Measurements from ENCODE around the gene TRIM14. TPM values are rescaled to one million over a fixed set of nuclear protein-coding genes. Genes with fewer than 3 reads are reported as not detected.
A peak's percentile ranks its signal among the peaks of the same experiment; 100 is the strongest.

The TRIM14 gene
- total and polyA plus RNA-seq, 2 of the 13 experiments (the other 11 are each of a cell fraction or from before 2014, with no cell fraction given), result 9.2 to 13.0 TPM

DNA sequence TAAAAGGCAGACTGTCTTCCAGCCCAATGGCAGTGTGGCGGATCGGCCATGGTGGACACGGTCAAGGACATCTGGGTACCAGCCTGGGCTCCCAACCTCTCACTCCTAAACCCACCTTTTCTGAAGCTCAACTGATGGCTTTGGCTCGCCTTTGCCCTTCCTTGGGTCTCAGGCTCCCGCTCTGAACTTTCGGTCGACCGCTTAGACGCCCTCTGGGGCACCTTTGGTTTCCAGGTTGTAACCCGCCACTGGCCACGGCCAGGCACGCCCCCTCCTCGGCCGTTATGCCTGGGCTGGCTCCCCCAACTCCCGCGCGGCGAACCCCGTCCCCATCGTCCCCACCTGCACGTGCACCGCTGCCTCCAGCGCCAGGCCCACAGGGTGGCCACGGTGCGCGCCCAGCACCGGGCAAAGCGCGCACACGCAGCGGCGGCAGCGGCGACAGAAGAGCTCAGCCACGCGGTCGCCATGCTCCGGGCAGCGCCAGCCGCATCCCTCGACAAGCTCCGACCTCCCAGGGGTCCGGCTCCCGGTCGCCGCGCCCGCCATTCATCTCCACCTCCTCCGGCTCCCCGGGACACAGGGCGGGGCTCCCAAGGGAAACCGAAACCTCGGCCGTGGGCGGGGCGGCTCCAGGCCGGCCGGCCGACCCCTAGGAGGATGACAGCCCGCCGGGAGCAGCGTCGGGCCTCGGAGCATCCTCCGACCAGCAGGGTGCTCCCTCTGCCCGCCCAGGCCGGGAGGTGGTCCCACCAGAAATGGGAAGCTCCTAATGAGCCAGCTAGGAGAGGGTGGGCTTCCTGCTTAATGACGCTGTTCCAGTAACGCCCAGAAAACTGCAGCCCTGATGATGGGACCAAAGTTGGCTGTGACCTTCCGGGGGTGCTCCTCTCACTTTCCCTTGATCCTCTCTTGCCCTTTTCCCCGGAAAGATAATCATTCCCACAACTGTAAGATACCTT is at the start of gene TRIM14 (continued):
- TF ChIP-seq SIX1 (CRISPR knock-in tag; IDR thresholded peaks at IDR 0.05; ENCODE audit: borderline replicate concordance), result no peak
- TF ChIP-seq ZNF350 (CRISPR knock-in tag; IDR thresholded peaks at IDR 0.05; ENCODE audit: borderline replicate concordance, low read depth), result peak; percentile 56; the same call in 1 of the 2 replicates
- no peak for TF ChIP-seq ZNF841 (CRISPR knock-in tag; IDR thresholded peaks at IDR 0.05; ENCODE audit: borderline replicate concordance)
- TF ChIP-seq ZNF850 (CRISPR knock-in tag; conservative IDR thresholded peaks at IDR 0.05), result peak; percentile 44; the same call in 1 of the 2 replicates
- no peak for TF ChIP-seq ZSCAN30 (CRISPR knock-in tag; IDR thresholded peaks at IDR 0.05)
- peak; percentile 62; the same call in 1 of the 2 replicates for TF ChIP-seq AKAP8 (CRISPR knock-in tag; IDR thresholded peaks at IDR 0.05)
- TF ChIP-seq, protein P1, sequence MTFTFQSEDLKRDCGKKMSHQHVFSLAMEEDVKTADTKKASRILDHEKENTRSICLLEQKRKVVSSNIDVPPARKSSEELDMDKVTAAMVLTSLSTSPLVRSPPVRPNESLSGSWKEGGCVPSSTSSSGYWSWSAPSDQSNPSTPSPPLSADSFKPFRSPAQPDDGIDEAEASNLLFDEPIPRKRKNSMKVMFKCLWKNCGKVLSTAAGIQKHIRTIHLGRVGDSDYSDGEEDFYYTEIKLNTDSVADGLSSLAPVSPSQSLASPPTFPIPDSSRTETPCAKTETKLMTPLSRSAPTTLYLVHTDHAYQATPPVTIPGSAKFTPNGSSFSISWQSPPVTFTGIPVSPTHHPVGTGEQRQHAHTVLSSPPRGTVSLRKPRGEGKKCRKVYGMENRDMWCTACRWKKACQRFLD (CRISPR knock-in tag; IDR thresholded peaks at IDR 0.05; ENCODE audit: borderline replicate concordance), result no peak; the same call in 1 of the 2 replicates
- no peak for TF ChIP-seq SMARCC2 (IDR thresholded peaks at IDR 0.05)
- TF ChIP-seq, protein P2, sequence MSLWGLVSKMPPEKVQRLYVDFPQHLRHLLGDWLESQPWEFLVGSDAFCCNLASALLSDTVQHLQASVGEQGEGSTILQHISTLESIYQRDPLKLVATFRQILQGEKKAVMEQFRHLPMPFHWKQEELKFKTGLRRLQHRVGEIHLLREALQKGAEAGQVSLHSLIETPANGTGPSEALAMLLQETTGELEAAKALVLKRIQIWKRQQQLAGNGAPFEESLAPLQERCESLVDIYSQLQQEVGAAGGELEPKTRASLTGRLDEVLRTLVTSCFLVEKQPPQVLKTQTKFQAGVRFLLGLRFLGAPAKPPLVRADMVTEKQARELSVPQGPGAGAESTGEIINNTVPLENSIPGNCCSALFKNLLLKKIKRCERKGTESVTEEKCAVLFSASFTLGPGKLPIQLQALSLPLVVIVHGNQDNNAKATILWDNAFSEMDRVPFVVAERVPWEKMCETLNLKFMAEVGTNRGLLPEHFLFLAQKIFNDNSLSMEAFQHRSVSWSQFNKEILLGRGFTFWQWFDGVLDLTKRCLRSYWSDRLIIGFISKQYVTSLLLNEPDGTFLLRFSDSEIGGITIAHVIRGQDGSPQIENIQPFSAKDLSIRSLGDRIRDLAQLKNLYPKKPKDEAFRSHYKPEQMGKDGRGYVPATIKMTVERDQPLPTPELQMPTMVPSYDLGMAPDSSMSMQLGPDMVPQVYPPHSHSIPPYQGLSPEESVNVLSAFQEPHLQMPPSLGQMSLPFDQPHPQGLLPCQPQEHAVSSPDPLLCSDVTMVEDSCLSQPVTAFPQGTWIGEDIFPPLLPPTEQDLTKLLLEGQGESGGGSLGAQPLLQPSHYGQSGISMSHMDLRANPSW (CRISPR knock-in tag; IDR thresholded peaks at IDR 0.05; ENCODE audit: borderline replicate concordance), result no peak
- TF ChIP-seq KLF12 (CRISPR knock-in tag; IDR thresholded peaks at IDR 0.05; ENCODE audit: borderline replicate concordance), result peak; percentile 27; the same call in 1 of the 2 replicates
- TF ChIP-seq ZNF577 (CRISPR knock-in tag; IDR thresholded peaks at IDR 0.05; ENCODE audit: borderline replicate concordance, low read depth), result no peak
- TF ChIP-seq, protein P3, sequence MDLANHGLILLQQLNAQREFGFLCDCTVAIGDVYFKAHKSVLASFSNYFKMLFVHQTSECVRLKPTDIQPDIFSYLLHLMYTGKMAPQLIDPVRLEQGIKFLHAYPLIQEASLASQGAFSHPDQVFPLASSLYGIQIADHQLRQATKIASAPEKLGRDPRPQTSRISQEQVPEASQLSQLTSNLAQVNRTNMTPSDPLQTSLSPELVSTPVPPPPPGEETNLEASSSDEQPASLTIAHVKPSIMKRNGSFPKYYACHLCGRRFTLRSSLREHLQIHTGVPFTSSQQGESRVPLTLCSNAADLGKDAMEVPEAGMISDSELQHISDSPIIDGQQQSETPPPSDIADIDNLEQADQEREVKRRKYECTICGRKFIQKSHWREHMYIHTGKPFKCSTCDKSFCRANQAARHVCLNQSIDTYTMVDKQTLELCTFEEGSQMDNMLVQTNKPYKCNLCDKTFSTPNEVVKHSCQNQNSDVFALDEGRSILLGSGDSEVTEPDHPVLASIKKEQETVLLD (CRISPR knock-in tag; IDR thresholded peaks at IDR 0.05; ENCODE audit: low read depth), result peak; percentile 45; the same call in 1 of the 2 replicates
- peak; percentile 26; the same call in 1 of the 2 replicates for TF ChIP-seq ETV5 (CRISPR knock-in tag; IDR thresholded peaks at IDR 0.05; ENCODE audit: borderline replicate concordance)
- TF ChIP-seq, protein P4, sequence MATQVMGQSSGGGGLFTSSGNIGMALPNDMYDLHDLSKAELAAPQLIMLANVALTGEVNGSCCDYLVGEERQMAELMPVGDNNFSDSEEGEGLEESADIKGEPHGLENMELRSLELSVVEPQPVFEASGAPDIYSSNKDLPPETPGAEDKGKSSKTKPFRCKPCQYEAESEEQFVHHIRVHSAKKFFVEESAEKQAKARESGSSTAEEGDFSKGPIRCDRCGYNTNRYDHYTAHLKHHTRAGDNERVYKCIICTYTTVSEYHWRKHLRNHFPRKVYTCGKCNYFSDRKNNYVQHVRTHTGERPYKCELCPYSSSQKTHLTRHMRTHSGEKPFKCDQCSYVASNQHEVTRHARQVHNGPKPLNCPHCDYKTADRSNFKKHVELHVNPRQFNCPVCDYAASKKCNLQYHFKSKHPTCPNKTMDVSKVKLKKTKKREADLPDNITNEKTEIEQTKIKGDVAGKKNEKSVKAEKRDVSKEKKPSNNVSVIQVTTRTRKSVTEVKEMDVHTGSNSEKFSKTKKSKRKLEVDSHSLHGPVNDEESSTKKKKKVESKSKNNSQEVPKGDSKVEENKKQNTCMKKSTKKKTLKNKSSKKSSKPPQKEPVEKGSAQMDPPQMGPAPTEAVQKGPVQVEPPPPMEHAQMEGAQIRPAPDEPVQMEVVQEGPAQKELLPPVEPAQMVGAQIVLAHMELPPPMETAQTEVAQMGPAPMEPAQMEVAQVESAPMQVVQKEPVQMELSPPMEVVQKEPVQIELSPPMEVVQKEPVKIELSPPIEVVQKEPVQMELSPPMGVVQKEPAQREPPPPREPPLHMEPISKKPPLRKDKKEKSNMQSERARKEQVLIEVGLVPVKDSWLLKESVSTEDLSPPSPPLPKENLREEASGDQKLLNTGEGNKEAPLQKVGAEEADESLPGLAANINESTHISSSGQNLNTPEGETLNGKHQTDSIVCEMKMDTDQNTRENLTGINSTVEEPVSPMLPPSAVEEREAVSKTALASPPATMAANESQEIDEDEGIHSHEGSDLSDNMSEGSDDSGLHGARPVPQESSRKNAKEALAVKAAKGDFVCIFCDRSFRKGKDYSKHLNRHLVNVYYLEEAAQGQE (IDR thresholded peaks at IDR 0.05; ENCODE audit: borderline replicate concordance in 1 of 2, low read depth in 1 of 2, low read length in 2 of 2), result no peak
- TF ChIP-seq, protein P5, sequence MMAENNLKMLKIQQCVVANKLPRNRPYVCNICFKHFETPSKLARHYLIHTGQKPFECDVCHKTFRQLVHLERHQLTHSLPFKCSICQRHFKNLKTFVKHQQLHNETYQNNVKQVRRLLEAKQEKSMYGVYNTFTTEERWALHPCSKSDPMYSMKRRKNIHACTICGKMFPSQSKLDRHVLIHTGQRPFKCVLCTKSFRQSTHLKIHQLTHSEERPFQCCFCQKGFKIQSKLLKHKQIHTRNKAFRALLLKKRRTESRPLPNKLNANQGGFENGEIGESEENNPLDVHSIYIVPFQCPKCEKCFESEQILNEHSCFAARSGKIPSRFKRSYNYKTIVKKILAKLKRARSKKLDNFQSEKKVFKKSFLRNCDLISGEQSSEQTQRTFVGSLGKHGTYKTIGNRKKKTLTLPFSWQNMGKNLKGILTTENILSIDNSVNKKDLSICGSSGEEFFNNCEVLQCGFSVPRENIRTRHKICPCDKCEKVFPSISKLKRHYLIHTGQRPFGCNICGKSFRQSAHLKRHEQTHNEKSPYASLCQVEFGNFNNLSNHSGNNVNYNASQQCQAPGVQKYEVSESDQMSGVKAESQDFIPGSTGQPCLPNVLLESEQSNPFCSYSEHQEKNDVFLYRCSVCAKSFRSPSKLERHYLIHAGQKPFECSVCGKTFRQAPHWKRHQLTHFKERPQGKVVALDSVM (CRISPR knock-in tag; IDR thresholded peaks at IDR 0.05), result no peak

Measured in HepG2 (cell line).